Measurements from ENCODE around the gene ATG7.

- TF ChIP-seq POLR2A (IDR thresholded peaks at IDR 0.05) (no peak), POLR2AphosphoS5 (IDR thresholded peaks at IDR 0.05; ENCODE audit: insufficient read depth in 1 of 2, low read depth in 1 of 2) (no peak)
- TF ChIP-seq, protein P1, sequence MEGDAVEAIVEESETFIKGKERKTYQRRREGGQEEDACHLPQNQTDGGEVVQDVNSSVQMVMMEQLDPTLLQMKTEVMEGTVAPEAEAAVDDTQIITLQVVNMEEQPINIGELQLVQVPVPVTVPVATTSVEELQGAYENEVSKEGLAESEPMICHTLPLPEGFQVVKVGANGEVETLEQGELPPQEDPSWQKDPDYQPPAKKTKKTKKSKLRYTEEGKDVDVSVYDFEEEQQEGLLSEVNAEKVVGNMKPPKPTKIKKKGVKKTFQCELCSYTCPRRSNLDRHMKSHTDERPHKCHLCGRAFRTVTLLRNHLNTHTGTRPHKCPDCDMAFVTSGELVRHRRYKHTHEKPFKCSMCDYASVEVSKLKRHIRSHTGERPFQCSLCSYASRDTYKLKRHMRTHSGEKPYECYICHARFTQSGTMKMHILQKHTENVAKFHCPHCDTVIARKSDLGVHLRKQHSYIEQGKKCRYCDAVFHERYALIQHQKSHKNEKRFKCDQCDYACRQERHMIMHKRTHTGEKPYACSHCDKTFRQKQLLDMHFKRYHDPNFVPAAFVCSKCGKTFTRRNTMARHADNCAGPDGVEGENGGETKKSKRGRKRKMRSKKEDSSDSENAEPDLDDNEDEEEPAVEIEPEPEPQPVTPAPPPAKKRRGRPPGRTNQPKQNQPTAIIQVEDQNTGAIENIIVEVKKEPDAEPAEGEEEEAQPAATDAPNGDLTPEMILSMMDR (IDR thresholded peaks at IDR 0.05): no peak
These were observed 198.0 kb downstream of the ATG7 start for GRCh38 chr3:11470031-11470853.

Measured in vagina (tissue), 2 donors.